WERI-Rb-1 (cell line): ENCODE measurements around the gene MYOM3.

Experiments used
- DNase-seq: peaks from one replicate; pipeline ENCODE4 v3.0.0-alpha.2; 2020
- H3K27ac ChIP-seq: fragments of 250-450 bp; sonication (Bioruptor Pico); 2 replicates; pipeline ENCODE4 v1.5.1; 2020; ENCODE audit warnings: mild to moderate bottlenecking, moderate library complexity
- H3K27me3 ChIP-seq: fragments of 250-450 bp; sonication (Bioruptor Pico); 2 replicates; pipeline ENCODE4 v1.5.1; 2021; ENCODE audit warnings: mild to moderate bottlenecking, low read depth, moderate library complexity; ENCODE audit not compliant: insufficient read depth, severe bottlenecking
- H3K36me3 ChIP-seq: fragments of 250-450 bp; sonication (Bioruptor Pico); 2 replicates; pipeline ENCODE4 v1.5.1; 2020; ENCODE audit warnings: mild to moderate bottlenecking, moderate library complexity
- H3K4me3 ChIP-seq: 2 replicates; pipeline ENCODE4 v1.5.1; 2011; ENCODE audit warnings: low read depth, mild to moderate bottlenecking, control low read depth, low read length
- H3K9me3 ChIP-seq: fragments of 250-450 bp; sonication (Bioruptor Pico); 2 replicates; pipeline ENCODE4 v1.5.1; 2021; ENCODE audit warnings: mild to moderate bottlenecking, moderate library complexity; ENCODE audit not compliant: severe bottlenecking
- TF ChIP-seq, protein P1 (sequence below): IDR thresholded peaks from 2 replicates; pipeline ENCODE4 v1.5.1; 2011; ENCODE audit warnings: low read depth, mild to moderate bottlenecking, control low read depth, inconsistent platforms, low read length

MYOM3 gene

DNA sequence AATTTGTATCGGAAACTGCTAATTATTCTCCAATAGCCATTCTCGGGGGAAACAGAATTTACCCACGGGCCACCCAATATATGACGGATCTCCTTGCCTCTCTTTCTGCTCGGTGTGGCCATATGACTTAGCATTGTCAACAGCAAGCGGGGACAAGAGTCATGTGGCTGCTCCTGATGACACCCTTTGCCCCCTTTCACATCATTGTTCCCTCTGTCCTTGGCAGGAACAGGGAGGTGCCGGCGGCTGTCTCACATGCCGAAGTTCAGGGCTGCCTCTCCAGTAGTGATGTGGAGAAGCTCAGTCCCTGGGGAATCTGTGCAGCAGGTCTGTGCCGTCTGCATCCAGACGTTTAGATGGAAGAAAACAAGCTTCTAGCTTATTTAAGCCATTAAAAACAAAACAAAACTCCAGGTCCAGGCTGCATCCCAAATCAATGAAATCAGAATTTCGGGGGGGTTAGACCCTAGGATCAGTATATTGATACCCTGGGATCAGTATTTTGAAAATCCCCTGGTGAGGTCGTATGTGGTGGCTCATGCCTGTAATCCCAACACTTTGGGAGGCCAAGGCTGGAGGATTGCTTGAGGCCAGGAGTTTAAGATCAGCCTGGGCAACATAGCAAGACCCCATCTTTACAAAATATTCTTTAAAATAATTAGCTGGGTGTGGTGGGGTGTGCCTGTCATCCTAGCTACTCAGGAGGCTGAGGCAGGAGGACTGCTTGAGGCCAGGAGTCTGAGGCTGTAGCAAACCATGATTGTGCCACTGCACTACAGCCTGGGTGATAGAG lies 10.8 kb downstream of the MYOM3 start:
- no peak for DNase-seq
- H3K27ac ChIP-seq, result no peak overlapping the region
- no peaks in the 10 kb centered on the region for H3K36me3 ChIP-seq
- H3K4me3 ChIP-seq, result no peak overlapping the region
- H3K9me3 ChIP-seq, result no peaks in the 10 kb centered on the region
- TF ChIP-seq, protein P1, sequence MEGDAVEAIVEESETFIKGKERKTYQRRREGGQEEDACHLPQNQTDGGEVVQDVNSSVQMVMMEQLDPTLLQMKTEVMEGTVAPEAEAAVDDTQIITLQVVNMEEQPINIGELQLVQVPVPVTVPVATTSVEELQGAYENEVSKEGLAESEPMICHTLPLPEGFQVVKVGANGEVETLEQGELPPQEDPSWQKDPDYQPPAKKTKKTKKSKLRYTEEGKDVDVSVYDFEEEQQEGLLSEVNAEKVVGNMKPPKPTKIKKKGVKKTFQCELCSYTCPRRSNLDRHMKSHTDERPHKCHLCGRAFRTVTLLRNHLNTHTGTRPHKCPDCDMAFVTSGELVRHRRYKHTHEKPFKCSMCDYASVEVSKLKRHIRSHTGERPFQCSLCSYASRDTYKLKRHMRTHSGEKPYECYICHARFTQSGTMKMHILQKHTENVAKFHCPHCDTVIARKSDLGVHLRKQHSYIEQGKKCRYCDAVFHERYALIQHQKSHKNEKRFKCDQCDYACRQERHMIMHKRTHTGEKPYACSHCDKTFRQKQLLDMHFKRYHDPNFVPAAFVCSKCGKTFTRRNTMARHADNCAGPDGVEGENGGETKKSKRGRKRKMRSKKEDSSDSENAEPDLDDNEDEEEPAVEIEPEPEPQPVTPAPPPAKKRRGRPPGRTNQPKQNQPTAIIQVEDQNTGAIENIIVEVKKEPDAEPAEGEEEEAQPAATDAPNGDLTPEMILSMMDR, result no peak
- no peaks in the 10 kb centered on the region for H3K27me3 ChIP-seq

DNA sequence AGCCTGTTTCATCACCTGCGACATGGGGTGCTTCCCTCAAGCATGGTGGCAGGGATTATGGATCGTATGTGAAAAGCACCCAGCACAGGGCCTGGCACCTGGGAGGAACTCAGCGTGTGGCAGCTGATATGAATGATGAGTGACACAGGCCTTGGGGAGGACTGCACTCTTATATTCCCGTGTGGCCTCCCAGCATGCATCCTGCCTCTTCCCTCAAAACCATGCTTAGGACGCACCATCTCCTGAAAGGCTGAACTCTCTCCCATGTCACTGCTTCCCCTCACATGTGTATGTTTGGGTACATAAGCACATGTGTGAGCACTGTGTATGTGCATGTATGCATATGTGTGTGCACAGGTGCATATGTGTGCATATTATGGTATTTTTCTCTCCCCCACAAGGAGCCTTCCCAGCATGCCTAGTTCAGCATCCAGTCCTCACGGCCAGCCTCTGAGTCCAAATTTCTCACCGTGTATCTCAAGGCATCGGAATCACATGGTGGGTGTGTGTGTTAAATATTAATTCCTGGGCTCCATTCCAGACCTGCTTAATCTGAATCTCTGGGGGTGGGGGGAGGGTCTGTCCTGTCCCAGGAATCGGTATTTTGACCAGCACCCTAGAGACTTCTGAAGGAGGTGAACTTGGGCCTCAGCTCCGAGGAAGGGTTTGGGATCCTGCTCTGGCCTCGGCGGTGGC lies 12.8 kb downstream of the MYOM3 start:
- Histone ChIP-seq H3K36me3 (no peaks in the 10 kb centered on the region), H3K27me3 (no peaks in the 10 kb centered on the region), H3K9me3 (no peaks in the 10 kb centered on the region), H3K27ac (no peak overlapping the region), H3K4me3 (no peak overlapping the region)
- TF ChIP-seq, protein P1, result no peak
- DNase-seq, result no peak

DNA sequence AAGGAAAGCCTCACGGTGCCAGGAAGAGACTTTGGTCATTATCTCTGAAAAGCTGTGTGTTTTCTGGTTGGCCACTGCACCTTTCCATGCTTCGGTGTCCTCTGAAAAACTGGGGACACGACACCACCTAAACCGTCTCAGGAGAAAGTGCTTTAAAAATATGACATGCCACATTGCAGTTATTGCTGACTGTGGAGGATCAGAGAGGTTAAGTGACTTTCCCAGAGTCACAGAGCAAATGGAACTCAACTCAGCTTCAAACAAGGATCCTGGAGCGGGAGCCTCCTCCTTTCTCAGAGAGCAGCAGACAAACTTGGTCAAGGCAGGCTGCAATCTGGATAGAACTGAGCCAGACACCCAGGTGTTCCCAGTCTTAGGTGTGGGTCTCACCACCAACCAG lies 13.8 kb downstream of the MYOM3 start:
- H3K9me3 ChIP-seq, result no peaks in the 10 kb centered on the region
- no peak overlapping the region for H3K27ac ChIP-seq
- H3K27me3 ChIP-seq, result no peaks in the 10 kb centered on the region
- TF ChIP-seq, protein P1, result no peak
- no peak overlapping the region for H3K4me3 ChIP-seq
- no peaks in the 10 kb centered on the region for H3K36me3 ChIP-seq
- no peak for DNase-seq

DNA sequence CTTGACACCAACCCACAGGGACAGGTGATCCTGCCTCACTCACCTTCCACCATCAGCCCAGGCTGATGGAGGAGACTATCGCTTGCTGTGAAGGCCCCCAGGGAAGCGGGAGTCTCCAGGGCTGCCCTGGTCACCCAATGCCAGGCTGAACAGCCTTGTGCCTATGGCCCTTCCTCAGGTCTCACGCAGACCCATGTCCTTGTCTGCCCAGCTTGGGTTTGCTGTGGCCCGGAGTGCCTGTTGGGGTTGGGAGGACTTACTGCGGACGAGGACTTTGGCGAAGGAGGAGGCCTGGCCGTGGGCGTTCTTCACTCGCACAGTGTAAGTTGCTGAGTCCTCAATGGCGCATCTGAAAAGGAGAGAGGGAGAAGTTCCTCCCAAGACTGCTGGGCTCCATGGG lies 14.3 kb downstream of the MYOM3 start:
- TF ChIP-seq, protein P1, result no peak
- Histone ChIP-seq H3K27me3 (no peaks in the 10 kb centered on the region), H3K27ac (no peak overlapping the region)

DNA sequence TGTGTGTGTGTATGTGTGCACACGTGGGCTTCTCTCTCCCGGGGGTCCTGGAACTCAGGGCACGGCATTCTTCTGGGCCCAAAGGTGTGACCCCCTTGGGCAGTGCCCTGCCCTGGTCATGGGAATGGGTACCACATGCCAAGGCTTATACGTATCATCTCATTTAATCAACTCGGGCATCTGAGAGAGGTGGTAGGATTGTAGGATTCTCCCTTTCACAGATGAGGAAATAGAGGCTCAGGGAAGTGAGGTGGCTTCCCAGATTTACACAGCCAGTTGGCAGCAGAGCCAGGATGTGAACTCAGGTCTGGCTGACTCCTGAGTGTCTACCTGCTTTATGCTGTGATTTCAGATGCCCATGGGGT lies 15.2 kb downstream of the MYOM3 start:
- no peak for DNase-seq
- no peak overlapping the region for H3K4me3 ChIP-seq
- H3K27ac ChIP-seq, result no peak overlapping the region
- TF ChIP-seq, protein P1, result no peak
- no peaks in the 10 kb centered on the region for H3K36me3 ChIP-seq
- H3K27me3 ChIP-seq, result no peaks in the 10 kb centered on the region
- no peaks in the 10 kb centered on the region for H3K9me3 ChIP-seq

More for the DNA sequence above, 14.3 kb downstream of the MYOM3 start:
- Histone ChIP-seq H3K9me3 (no peaks in the 10 kb centered on the region), H3K36me3 (no peaks in the 10 kb centered on the region), H3K4me3 (no peak overlapping the region)
- DNase-seq, result no peak
